GM12873 (cell line): ENCODE data around the gene HIPK3.

ENCODE experiments used
- CTCF ChIP-seq: IDR thresholded peaks from 2 replicates; pipeline ENCODE4 v1.5.1; 2012; ENCODE audit warnings: low read depth, mild to moderate bottlenecking, moderate library complexity, low read length, control low read depth; ENCODE audit not compliant: insufficient read depth; ENCODE audit errors: missing control alignments

Gene HIPK3

DNA sequence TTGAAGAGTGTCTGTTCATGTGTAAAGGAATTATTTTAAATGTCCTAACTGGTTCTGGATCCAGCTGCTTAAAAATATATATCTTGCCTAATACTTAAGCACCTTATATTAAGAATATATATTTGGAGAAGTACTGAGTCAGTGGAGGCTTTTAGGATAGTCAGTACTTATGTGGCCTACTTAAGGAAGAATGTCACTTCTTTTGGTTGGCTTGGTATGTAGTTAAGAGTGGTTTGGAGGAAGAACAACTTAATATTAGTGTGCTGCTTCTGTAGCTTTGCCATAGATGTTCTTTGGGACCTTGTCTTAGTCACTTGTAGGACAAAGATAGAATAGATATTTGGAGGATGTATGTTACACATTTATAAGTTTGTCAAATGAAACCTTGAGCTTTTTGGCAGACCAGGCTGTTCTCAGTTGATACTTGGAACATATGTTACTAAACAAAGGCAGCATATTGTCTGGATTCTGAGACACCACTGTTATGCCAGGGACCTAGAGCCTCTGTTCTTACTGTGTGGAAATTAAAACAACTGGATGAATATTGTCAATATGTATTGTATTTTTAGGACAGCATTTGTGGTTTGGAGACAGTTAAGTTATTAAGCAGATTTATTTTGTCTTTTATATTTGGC lies 4.9 kb downstream of the HIPK3 start:
- TF ChIP-seq CTCF: no peak

DNA sequence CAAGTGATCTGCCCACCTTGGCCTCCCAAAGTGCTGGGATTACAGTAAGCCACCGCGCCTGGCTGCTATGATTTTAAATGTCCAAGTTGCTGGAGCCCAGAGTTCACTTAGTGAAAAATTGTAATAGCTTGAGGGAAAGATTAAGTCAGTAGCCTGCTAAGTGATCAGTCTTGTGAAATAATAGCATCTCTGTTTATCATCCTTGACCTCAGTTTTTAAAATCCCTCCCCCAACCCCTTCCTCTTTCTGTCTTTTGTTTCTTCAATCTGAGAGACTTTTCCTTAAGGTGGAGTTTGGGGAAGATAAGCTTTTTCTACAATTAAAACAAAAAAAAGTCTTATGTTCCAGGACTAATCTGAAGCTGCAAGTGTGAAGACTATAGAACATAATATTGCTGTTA lies 6.4 kb downstream of the HIPK3 start:
- TF ChIP-seq CTCF: no peak

DNA sequence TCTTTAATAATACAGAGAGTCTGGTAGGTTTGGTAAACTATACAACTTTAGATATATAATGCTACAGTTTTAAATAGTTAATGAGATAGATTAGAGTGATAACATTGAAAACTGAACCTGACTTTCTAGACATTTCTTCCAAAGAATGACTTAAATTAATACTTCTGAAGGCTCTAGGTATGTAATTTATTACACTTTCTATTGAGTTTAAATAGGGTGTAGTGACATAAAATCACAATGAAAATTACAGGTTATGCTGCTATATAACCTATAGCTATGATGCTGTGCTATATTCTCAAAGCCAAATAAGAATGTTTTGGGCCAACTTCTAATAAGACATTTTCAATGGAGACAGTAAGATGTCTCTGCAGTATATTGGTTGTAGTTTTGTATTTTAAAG lies 7.7 kb downstream of the HIPK3 start:
- TF ChIP-seq CTCF: no peak

- no peak for TF ChIP-seq CTCF
Observed at GRCh38 chr11:33266393-33267215, 9.4 kb downstream of the HIPK3 start.

- TF ChIP-seq CTCF: no peak
Observed at GRCh38 chr11:33268945-33269540, 11.9 kb downstream of the HIPK3 start.

- no peak for TF ChIP-seq CTCF
Observed at GRCh38 chr11:33269822-33270221, 12.6 kb downstream of the HIPK3 start.

GRCh38 chr11:33271059-33271458 lies 13.9 kb downstream of the HIPK3 start:
- TF ChIP-seq CTCF: no peak
